Measurements from ENCODE around the gene DIP2A. TPM values are rescaled to one million over a fixed set of nuclear protein-coding genes. Genes with fewer than 3 reads are reported as not detected.

The DIP2A gene
- total RNA-seq, 2 experiments from 2014 or later: 61.2 to 66.1 TPM

GRCh38 chr21:46421191-46421750 lies 37.4 kb upstream of the DIP2A start:
- ChIA-PET CTCF (no interaction called here), POLR2A (no interaction called here)
- Histone ChIP-seq H3K27ac (ENCODE audit: low read depth in 1 of 2, low read length in 2 of 2) (no peak overlapping the region), H3K4me3 (ENCODE audit: low read length) (no peak overlapping the region), H3K36me3 (ENCODE audit: insufficient read depth, low read length) (peaks cover 37% of the 10 kb centered on the region), H3K4me1 (ENCODE audit: insufficient read depth, low read length) (peaks cover 37% of the 10 kb centered on the region), H3K27me3 (ENCODE audit: control insufficient read depth in 1 of 2, insufficient read depth in 2 of 2, low read length in 2 of 2) (no peaks in the 10 kb centered on the region), H3K9me3 (ENCODE audit: control insufficient read depth in 1 of 2, insufficient read depth in 1 of 2, low read length in 2 of 2) (no peaks in the 10 kb centered on the region)
- Mint-ChIP-seq H3K36me3 (ENCODE audit: low read depth) (peaks cover 40% of the 10 kb centered on the region), H3K27me3 (no peaks in the 10 kb centered on the region), H3K4me1 (ENCODE audit: low read depth) (peaks cover 25% of the 10 kb centered on the region), H3K27ac (no peak overlapping the region), H3K4me3 (no peak overlapping the region), H3K9me3 (no peaks in the 10 kb centered on the region)
- intact Hi-C loops (cut with DNase I, micrococcal nuclease): no loop called here
- ATAC-seq (ENCODE audit: poor library complexity): no peak
- TF ChIP-seq CTCF (IDR thresholded peaks at IDR 0.05): no peak
- no peak for DNase-seq

- H3K4me1 ChIP-seq (ENCODE audit: insufficient read depth, low read length): peaks cover 43% of the 10 kb centered on the region
- CTCF ChIA-PET: no interaction called here
- POLR2A ChIA-PET: no interaction called here
- no peak for ATAC-seq (ENCODE audit: poor library complexity)
- Mint-ChIP-seq H3K4me1 (ENCODE audit: low read depth) (peaks cover 25% of the 10 kb centered on the region), H3K27ac (peak overlapping the region; percentile 73), H3K27me3 (no peaks in the 10 kb centered on the region), H3K36me3 (ENCODE audit: low read depth) (peaks cover 36% of the 10 kb centered on the region), H3K9me3 (no peaks in the 10 kb centered on the region), H3K4me3 (no peak overlapping the region)
- no peak for DNase-seq
- H3K27ac ChIP-seq (ENCODE audit: low read depth in 1 of 2, low read length in 2 of 2): no peak overlapping the region
- no peak for TF ChIP-seq CTCF (IDR thresholded peaks at IDR 0.05)
- intact Hi-C loops (cut with DNase I, micrococcal nuclease): no loop called here
- H3K9me3 ChIP-seq (ENCODE audit: control insufficient read depth in 1 of 2, insufficient read depth in 1 of 2, low read length in 2 of 2): no peaks in the 10 kb centered on the region
- peaks cover 33% of the 10 kb centered on the region for H3K36me3 ChIP-seq (ENCODE audit: insufficient read depth, low read length)
- no peaks in the 10 kb centered on the region for H3K27me3 ChIP-seq (ENCODE audit: control insufficient read depth in 1 of 2, insufficient read depth in 2 of 2, low read length in 2 of 2)
- H3K4me3 ChIP-seq (ENCODE audit: low read length): no peak overlapping the region
These were observed 36.7 kb upstream of the DIP2A start for GRCh38 chr21:46421756-46422555.

GRCh38 chr21:46422636-46423241 lies 36.0 kb upstream of the DIP2A start:
- DNase-seq: no peak
- no peaks in the 10 kb centered on the region for H3K9me3 ChIP-seq (ENCODE audit: control insufficient read depth in 1 of 2, insufficient read depth in 1 of 2, low read length in 2 of 2)
- no peak overlapping the region for H3K4me3 ChIP-seq (ENCODE audit: low read length)
- Mint-ChIP-seq H3K9me3 (no peaks in the 10 kb centered on the region), H3K4me3 (no peak overlapping the region), H3K4me1 (ENCODE audit: low read depth) (peaks cover 25% of the 10 kb centered on the region), H3K36me3 (ENCODE audit: low read depth) (peaks cover 35% of the 10 kb centered on the region), H3K27ac (peak overlapping the region; percentile 73), H3K27me3 (no peaks in the 10 kb centered on the region)
- H3K27ac ChIP-seq (ENCODE audit: low read depth in 1 of 2, low read length in 2 of 2): peak overlapping the region in 1 of 2 donors; percentile 29
- TF ChIP-seq CTCF (IDR thresholded peaks at IDR 0.05): no peak
- POLR2A ChIA-PET: no interaction called here
- H3K27me3 ChIP-seq (ENCODE audit: control insufficient read depth in 1 of 2, insufficient read depth in 2 of 2, low read length in 2 of 2): no peaks in the 10 kb centered on the region
- no peak for ATAC-seq (ENCODE audit: poor library complexity)
- H3K36me3 ChIP-seq (ENCODE audit: insufficient read depth, low read length): peaks cover 37% of the 10 kb centered on the region
- CTCF ChIA-PET: no interaction called here
- peaks cover 43% of the 10 kb centered on the region for H3K4me1 ChIP-seq (ENCODE audit: insufficient read depth, low read length)
- intact Hi-C loops (cut with DNase I, micrococcal nuclease): no loop called here
